NCI-H345 (cell line): Measurements from ENCODE around the gene DDX31.

Source experiments
- DNase-seq: peaks from one replicate; lab custom pipeline; 2025; lab: John Stamatoyannopoulos, UW

Gene DDX31

DNA sequence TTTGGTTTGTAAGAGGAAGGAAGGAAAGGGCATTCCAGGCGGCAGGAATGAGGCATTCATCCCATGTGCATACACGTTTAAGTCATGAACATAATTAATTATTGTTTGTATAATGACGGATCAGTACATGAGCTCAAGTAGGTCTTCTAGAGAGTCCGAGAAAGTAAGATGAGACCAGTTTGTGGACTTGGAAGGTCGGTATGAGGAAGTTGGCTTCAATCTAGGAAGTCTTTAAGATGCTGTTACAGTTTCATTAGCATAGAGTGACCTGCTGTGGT, 2.6 kb upstream of the DDX31 start:
- DNase-seq = no peak

DNA sequence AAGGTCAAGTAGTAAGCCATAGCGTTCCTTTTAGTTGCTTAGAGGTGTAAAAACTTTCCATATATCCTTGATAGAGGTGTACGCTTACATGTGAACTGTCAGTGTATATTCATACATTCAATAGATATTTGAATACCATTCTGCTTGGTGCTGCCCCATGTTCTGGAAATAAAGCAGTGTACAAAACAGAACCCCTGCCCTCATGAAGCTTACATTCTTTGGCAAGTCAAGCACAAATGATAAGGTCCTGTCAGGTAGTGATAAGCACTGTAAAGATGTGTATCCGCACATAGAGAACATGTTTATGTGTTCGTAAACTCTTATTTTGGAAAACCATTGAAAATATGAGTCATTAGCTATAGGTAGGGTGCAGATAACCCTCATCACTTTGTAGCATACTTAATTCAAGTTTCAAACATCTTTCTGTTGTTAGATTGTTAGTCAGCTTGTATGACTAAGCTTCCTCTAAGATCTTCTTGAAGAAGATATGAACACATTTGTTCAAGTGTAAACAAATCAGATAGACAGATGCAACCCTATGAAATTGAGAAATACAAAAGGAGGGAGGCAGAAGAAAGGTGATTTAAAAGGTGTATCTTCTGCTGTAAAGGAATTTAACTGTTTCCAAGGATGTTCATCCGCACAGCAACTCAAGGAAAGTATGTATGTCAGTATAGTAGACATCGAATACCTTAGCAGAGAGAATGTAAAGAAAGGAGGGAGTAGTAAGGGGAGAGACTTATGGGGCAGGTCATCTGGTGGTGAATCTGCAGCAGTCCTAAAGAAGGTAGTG, 2.0 kb upstream of the DDX31 start:
- no peak for DNase-seq

DNA sequence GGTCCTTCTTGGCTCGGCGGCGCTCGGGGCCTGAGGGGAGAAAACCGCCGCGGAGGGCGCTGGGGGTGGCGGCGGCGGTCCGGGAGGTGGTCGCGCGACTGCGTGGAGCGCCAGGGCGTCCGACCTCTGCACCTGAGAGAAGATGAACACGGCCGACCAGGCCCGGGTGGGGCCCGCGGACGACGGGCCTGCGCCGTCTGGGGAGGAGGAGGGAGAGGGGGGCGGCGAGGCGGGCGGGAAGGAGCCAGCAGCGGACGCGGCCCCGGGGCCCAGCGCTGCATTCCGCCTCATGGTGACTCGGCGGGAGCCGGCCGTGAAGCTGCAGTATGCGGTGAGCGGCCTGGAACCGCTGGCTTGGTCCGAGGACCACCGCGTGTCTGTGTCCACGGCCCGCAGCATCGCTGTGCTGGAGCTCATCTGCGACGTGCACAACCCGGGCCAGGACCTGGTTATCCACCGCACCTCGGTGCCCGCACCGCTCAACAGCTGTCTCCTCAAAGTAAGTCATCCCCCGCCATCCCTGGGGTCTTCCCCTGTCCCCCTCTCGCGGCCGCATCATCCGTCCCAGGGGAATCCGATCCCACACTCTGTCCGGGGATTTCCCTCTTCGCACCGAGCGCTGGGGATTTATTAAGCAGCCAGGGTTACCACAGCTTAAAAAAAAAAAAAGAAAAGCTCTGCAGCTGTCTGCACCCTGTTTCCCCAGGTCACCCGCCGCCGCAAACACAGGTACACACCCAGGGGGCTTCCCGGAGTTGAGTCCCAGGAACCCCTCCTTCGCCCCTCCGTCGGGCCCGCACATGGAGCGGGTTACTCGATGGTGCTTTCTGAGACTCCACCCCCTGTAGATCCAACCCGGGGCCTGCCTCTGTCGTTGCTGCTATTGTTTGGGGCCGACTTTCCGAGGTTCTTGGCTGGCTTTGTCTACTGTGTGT, 941 bp upstream of the DDX31 start, which contains the start of gene GTF3C4:
TSS of gene GTF3C4 (plus strand) at position 8 of the 935 bp plus-strand sequence. CDS start at position 143, 135 bp downstream.
- peak; percentile 38 for DNase-seq

DNA sequence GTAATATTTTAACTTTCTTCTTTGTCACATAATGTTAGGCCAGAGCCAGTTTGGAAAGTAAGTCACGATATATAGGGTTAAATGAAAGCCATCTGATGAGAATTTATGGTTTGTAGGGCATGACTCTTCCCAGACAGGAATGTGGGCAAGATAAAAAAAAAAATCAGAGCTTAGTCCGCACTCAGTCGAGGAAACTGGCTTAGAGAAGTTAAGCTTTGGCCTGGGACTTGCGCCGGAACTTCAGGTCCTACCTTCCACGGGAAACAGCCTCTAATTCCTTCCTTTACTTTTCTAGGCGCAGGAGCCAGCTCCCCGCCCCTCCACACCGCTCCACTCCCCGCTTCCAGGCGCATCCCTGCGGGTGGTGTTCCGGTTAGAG, 475 bp downstream of the DDX31 start:
- peak; percentile 76 for DNase-seq

DNA sequence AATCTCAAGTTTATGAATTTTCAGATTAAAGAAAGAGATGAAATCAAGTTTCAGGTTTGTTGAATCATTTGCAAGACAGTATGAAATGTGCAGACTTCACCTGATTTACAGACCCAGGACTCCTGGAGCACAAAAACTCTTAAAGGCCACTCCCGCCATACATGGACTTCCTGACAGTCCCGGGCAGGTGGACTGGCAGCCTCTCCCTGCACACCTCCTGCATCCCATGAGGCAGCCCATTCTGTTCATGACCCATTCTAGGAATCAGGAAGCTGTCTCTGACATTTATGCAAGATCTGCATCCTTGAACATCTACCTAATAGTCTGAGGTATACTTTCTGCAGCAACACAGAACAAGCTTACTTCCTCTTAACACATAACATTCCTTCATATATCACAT, 5.9 kb downstream of the DDX31 start:
- no peak for DNase-seq

DNA sequence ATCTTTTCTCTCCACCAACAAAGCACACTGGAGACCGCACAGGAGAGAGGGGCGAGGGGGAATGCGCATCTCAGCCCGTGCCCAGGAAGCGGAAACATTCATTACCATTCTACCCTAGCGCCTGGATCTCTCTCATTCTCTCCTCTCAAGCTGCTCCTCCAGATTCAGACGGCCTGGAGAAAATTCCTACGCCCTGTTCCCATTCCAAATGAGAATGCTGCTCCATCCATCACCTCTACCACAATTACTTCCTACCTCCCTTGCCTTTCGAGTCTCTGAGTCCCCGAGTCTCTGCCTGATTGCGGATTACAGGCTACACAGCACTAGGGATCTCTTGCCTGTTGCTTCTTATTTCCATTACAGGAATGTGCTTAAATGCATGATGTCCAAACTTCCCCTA, 6.7 kb downstream of the DDX31 start:
- no peak for DNase-seq

DNA sequence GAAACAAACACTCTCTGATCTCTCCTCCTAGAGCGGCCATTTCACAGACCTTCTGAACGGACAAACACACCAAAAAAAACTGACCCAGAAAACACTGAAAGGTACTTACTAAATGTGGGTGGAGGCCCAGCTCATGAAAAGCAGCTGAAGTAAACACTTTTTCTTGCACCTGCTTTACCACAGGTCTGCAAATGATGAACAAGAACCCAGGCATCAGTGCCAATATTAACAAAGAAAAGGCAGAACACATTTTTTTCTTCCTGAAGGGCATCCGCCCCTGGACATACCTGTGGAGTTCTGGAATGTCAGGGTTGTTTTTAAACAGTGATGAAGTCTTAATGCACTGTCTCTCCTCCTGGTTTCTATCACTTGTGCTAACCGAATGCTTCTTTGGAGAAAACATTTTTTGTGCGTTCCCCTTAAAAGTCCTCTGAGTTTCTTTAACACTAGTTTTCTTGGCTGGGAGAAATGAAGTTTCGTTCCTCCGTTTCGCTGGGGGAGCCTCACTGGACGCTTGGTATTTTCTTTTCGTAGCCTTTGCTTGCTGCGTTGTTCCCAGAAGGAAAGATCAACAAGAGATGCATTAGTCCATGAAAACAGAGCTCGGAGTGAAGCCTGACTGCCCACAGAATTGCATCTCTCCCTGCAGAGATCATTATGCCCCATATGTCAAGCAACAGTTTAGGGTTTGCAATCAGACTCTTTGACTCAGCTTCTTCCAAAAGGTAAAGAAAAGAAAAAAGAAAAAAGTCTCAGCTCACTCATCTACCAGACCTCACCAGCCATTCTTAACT, 7.4 kb downstream of the DDX31 start:
- DNase-seq = no peak

DNA sequence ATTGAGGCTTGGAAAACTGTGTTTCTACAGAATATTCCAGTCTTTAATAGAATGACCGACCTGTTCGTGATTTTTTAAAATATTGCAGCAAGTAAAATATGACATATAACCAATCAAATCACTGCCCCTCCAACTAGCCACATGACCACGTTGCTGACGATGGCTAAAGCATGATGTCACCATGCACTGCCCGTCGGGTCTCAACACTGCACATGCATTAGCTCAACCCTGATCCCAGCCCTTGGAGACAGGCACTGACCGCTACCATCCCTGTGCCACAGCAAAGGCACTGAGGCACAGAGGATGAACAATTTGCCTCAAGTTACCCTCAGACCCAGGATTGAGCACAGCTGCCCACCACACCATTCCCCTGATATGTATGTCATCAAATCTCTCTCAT, 13.5 kb downstream of the DDX31 start:
- DNase-seq = no peak

DNA sequence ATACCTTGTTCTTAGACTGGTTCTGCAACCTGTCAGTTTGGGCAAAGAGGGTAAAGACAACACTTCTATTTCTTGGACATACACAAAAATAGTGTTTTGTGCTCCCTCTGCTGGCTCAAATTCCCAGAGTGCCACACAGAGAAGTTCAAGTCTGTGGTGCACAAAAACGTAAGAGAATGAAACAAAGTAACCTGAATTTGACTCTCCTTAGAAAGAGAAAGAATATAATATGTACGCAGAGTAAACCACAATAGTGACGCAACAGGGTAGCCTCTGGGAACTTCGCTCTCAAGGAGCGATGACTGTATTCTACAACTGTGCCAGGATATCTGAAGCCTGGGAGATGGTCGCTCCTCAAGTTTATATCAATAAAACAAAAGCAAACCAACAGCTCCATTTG, 18.5 kb downstream of the DDX31 start:
- peak; percentile 28 for DNase-seq

DNA sequence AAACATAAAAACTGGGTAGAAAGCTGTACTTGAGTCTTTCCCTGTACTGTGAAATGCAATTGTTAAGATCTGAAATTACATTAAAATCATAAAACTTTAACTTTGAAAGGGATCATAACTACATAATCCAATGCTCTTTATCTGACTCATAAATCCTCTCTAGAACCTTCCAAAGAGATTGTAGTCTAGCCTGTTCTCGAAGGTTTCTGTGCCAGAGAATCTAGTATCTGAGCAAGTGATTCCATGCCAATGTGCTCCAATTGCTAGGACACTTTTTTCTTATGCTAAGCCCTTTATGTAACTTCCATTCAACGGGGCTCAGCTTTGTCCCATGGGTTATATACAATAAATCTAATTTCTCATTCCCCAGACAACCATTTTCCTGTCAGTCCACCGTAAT, 21.1 kb downstream of the DDX31 start:
- DNase-seq = no peak

DNA sequence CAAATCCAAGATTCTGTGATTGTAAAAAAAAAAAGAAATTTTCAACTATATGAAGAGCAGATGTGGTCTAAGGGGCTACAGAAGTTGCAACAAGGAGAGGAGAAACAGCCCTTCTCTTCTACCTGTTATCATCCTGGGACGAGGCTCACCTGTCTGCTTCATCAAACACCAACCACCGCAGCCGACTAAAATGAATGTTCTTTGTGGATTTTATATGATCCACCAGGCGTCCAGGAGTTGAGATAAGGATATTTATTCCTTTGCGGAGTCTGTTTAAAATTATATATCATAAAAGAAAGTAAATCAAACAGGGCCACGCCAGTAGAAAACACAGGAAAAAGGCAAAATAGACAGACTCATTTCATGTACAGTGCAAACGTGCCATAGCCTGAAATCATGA, 21.5 kb downstream of the DDX31 start:
- no peak for DNase-seq

DNA sequence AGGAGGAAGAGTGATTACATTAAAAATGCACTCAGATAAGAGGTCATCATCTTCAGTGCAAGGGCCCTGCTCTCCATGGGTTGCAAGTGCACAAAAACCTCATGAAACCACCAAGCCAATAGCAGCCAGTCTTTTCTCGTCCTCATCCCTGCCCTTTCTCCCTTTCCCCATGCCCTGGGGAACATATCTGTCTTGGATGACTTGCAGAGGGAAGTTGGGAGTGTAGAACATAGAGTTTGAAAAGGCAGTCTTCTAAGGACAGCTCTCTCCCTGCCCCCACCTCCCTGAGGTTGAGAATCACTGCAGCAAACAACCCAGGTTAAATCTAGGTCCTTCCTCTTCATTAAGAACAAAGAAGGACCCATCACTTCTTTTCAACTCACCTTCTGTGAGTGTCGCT, 22.0 kb downstream of the DDX31 start:
- DNase-seq = no peak

DNA sequence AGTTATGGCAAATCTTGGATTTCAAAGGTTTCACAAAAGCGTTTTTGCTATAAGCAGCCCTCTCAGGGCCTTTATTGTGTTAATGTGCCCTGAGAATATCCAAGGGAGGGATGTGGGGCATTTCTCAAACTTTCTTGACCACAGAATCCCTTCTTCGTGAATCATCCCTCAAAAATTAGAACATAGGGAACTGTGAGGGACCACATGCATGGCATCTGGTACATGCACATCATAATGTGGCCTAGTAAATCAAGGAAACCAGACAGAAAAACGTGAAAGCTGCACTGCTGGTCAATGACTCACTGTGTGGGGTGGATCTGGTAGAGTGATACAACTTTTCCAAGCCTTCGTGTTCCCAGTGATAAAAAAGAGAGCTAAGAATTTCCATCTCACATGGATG, 22.4 kb downstream of the DDX31 start:
- DNase-seq = no peak

DNA sequence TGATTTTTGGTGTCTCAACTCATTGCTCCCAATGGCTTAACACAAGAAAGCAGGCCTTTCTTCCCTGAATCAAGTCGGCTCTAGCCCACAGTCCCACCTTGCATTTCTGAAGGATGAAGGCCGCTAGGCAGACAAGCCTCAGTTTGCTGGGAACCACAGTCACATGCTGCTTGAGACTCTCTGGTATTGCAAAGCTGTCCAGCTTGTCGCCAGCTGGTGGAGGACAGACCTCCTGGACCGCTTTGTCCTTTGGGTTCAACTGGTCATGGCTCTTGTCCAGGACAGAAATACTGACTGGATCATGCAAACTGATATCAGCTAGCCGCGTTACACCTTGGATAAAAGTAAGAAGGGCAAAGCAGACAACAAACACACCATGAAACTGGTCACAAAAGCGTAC, 23.1 kb downstream of the DDX31 start:
- DNase-seq = no peak

DNA sequence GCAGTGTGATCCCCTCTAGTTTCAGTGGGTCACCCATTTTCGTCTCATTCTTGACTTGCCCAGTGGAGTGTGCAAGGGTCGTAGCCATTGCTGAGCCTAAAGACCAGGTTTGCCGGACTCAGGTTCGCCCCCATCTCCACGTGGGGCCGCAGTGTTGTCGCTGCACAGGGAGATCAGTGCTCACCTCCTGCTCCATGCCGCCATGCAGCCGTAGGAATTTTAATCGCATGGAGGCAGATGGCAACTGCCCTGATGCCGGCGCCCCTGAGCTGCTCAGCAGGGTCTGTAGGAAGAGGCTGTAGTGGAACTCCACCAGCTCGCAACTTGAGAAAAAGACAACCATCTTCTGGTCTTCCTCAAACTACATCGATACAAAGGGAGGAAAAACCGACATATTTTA, 24.1 kb downstream of the DDX31 start:
- no peak for DNase-seq

DNA sequence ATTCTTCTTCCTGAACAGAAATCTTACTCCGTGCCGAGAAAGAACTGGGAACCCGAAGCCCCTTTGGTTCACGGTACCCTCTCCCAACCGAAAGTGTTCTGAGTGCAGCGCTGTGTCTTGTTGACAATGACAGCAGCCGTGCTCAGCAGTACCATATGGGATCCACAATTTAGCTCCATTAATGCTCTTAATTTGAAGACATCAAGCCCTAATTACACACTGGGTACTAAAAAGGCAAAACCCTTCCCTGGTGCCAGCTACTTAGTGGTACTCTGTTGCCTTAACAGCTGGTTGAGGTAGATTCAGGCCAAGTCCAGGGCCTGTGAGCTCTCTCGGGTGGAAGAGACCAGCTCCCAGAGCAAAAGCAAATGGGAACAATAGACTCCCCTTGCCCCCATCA, 24.5 kb downstream of the DDX31 start:
- no peak for DNase-seq

DNA sequence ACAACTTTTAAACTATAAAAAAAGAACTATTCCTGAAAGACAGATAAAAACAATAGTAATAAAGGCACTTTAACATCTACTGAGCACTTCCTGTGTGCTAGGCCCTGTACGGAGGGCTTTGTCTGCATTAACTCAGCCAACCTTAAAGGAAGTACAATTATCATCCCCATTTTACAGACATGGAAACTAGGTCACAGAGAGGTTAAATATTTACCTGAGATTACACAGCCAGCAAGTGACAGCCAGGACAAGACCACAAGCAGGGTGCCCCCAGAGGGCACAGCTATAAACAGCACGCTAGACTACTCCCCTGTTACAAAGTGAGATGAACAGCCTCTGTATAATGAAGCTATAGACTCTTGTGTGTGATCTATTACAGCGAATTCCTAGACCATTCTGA, 25.5 kb downstream of the DDX31 start:
- DNase-seq = no peak

DNA sequence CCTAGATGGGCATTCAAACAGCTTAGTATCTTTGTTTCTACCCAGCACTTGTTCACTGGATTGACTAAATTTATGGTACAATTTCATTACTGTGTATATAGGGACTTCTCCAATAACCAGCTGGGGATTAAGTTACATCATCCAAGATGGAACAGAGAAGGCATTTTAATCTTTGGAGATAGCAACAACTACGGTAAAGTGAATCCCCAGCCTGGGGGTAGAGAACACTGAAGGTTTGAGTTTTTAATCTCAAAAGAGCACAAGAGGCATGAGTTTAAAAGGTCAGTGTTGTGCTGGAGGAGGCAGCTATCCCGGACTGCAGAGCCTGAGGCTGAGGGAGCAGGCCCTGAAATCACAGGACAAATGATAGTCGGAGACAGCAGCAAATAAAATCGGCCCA, 28.6 kb downstream of the DDX31 start:
- no peak for DNase-seq

DNA sequence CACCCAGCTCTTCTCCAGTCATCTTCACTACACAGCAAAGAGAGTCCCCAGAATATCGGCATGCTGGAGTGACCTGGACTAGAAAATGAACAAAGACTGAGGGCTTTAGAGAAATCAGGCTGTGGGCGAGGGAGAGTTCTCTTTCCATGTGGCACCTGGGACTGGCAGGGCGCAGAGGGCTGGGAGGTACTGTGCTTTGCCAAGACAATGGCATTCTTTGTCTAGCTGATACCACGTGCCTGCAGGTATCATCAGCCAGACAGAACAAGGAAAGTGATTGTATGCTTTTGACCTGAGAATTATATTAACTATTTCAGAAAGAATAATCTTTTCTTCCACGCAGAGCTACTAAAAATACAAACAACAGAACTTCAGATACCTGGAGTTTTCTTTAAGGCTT, 30.5 kb downstream of the DDX31 start:
- DNase-seq = peak; percentile 14

DNA sequence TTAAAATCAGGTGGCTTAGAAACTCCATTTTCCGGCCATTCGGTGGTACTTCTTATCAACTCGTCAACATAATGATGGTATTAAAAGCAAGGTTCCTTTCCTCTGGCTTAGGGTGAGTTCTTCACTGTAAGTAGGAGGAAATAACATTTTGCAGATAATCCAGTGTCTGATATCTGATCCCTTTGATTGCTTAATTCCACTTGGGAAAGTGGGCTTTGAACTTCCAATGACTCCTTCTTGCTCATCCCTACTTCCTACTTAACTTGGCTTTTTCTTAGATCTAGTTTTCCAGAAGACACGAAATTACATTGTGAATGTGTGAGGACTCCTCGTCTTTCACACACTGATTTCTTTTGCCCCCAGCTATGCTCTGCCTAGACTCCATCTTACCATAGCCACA, 31.5 kb downstream of the DDX31 start:
- no peak for DNase-seq

DNA sequence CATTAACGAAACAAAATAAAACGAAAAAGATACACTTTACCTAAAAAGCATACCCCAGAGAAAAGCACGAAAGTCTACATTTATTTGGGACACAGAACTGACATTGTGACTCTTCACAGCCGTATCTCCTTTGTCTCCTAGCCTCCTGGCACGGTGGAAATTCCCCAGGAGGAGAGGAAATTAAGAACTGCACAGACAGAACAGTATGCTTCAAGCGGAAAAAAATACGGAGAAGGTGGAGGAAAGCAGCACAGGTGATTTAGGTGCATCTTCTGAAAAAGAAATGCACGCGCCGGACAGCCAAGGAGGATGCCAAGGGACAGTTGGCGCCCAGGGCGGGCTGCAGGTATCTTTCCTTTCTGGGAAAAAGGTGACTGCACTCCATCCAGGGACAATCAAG, 32.0 kb downstream of the DDX31 start:
- DNase-seq = no peak

DNA sequence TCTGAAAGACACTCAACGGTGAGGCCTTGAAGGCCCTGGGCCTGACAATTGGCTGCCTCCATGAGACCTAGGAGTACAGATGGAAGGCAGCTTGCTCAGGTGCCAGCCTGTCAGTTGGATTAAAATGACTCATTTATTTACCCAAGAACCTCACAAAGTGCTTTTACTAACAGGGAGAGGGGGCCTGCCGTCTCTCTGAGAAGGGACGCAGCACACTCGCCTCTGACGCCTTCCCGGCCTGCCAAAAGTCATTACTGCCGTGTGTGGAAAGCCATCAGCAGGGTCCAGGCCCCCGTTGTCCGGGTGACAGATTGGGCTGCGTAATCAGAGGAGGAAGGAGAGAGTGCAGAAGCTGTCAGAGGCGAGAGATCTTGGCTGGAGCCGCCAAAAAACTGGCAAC, 32.4 kb downstream of the DDX31 start:
- DNase-seq = peak; percentile 88

DNA sequence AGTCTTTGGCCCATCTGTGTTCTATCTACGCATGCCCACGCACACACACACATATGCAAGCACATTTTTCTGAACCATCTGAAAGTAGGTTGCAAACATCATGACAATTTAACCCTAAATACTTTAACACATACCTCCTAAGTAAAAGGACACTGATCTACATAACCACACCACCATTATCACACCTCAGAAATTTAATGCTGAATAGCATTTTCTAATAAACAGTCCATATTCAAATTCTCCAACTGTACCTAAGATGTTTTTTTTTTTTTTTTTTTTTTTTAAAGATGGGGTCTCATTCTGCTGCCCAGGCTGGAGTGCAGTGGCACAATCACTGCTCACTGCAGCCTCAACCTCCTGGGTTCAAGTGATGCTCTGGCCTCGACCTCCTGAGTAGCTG, 35.5 kb downstream of the DDX31 start:
- no peak for DNase-seq
